Left ventricle myocardium inferior (tissue), 1 donor: ENCODE data around the gene BCORL1. TPM values are rescaled to one million over a fixed set of nuclear protein-coding genes. Genes with fewer than 3 reads are reported as not detected.

ENCODE experiments used
- DNase-seq: peaks from one replicate; pipeline ENCODE4 v3.0.0-alpha.2; 2020
- H3K27ac ChIP-seq: fragments of 200-600 bp; replicated peaks from 2 replicates; pipeline ENCODE4 v1.8.0; 2021
- H3K27me3 ChIP-seq: fragments of 200-600 bp; 2 replicates; pipeline ENCODE4 v1.8.0; 2021; ENCODE audit warnings: low read depth
- H3K36me3 ChIP-seq: fragments of 200-600 bp; 2 replicates; pipeline ENCODE4 v1.8.0; 2021
- H3K4me1 ChIP-seq: fragments of 200-600 bp; 2 replicates; pipeline ENCODE4 v1.8.0; 2021
- H3K4me3 ChIP-seq: fragments of 200-600 bp; 2 replicates; pipeline ENCODE4 v1.8.0; 2021; ENCODE audit warnings: mild to moderate bottlenecking, moderate library complexity
- H3K9me3 ChIP-seq: fragments of 200-600 bp; replicated peaks from 2 replicates; pipeline ENCODE4 v1.8.0; 2021
- CTCF ChIP-seq: fragments of 200-600 bp; IDR thresholded peaks from 2 replicates; pipeline ENCODE4 v1.8.0; 2021; ENCODE audit warnings: antibody characterized with exemption, mild to moderate bottlenecking, borderline replicate concordance
- intact Hi-C: fragments of 100-400 bp; cut with micrococcal nuclease; formaldehyde crosslinking; loops from one replicate; pipeline ENCODE4 v1.11.0; 2022
- total RNA-seq: library from RNA; stranded (reverse); fragmentation: NEBNext Ultra II Directional; extraction: Animal tissue kit (Norgen Biotek cat#: 25700); gene quantifications from one replicate; pipeline ENCODE4 v1.2.1, GENCODE V29; 2021
- donor health status: DM: no; HTN: yes; CAD: no; lungs with severe emphysema.

Gene BCORL1
- total RNA-seq, 1 donor from 2014 or later, result 8.2 TPM

- intact Hi-C loops, result no loop called here
- Histone ChIP-seq H3K36me3 (peaks cover 59% of the 10 kb centered on the region), H3K4me3 (no peak overlapping the region), H3K4me1 (no peaks in the 10 kb centered on the region), H3K27ac (no peak overlapping the region), H3K27me3 (no peaks in the 10 kb centered on the region), H3K9me3 (no peaks in the 10 kb centered on the region)
- no peak for DNase-seq
- TF ChIP-seq CTCF, result no peak
These were observed 68.9 kb downstream of the BCORL1 start for GRCh38 chrX:130051176-130051845.

GRCh38 chrX:130053236-130053635 is 70.8 kb downstream of the BCORL1 start:
- no peak overlapping the region for H3K27ac ChIP-seq
- no peaks in the 10 kb centered on the region for H3K27me3 ChIP-seq
- TF ChIP-seq CTCF, result no peak
- peaks cover 50% of the 10 kb centered on the region for H3K36me3 ChIP-seq
- H3K4me3 ChIP-seq, result no peak overlapping the region
- H3K9me3 ChIP-seq, result no peaks in the 10 kb centered on the region
- no peaks in the 10 kb centered on the region for H3K4me1 ChIP-seq
- intact Hi-C loops, result no loop called here
- DNase-seq, result no peak

GRCh38 chrX:130055103-130055502 is 72.7 kb downstream of the BCORL1 start:
- Histone ChIP-seq H3K9me3 (no peaks in the 10 kb centered on the region), H3K27me3 (no peaks in the 10 kb centered on the region), H3K36me3 (peaks cover 40% of the 10 kb centered on the region), H3K4me1 (peaks cover 3% of the 10 kb centered on the region), H3K27ac (peak overlapping the region; percentile 19), H3K4me3 (no peak overlapping the region)
- DNase-seq, result no peak
- no peak for TF ChIP-seq CTCF
- intact Hi-C loops, result no loop called here

GRCh38 chrX:130055899-130056298 is 73.5 kb downstream of the BCORL1 start:
- H3K27ac ChIP-seq, result no peak overlapping the region
- H3K4me3 ChIP-seq, result no peak overlapping the region
- no peaks in the 10 kb centered on the region for H3K27me3 ChIP-seq
- no peak for DNase-seq
- H3K4me1 ChIP-seq, result peaks cover 3% of the 10 kb centered on the region
- intact Hi-C loops, result no loop called here
- H3K9me3 ChIP-seq, result no peaks in the 10 kb centered on the region
- peaks cover 40% of the 10 kb centered on the region for H3K36me3 ChIP-seq
- no peak for TF ChIP-seq CTCF

- peaks cover 3% of the 10 kb centered on the region for H3K4me1 ChIP-seq
- no peak for DNase-seq
- intact Hi-C loops, result no loop called here
- peaks cover 26% of the 10 kb centered on the region for H3K36me3 ChIP-seq
- no peak overlapping the region for H3K27ac ChIP-seq
- TF ChIP-seq CTCF, result no peak
- H3K4me3 ChIP-seq, result no peak overlapping the region
- no peaks in the 10 kb centered on the region for H3K9me3 ChIP-seq
- H3K27me3 ChIP-seq, result no peaks in the 10 kb centered on the region
These were observed 74.8 kb downstream of the BCORL1 start for GRCh38 chrX:130057209-130057608.

GRCh38 chrX:130058652-130059051 is 76.2 kb downstream of the BCORL1 start:
- Histone ChIP-seq H3K27ac (no peak overlapping the region), H3K9me3 (no peaks in the 10 kb centered on the region), H3K36me3 (peaks cover 14% of the 10 kb centered on the region), H3K4me1 (peaks cover 3% of the 10 kb centered on the region), H3K27me3 (no peaks in the 10 kb centered on the region), H3K4me3 (no peak overlapping the region)
- TF ChIP-seq CTCF, result no peak
- intact Hi-C loops, result no loop called here
- DNase-seq, result no peak
